Measurements from ENCODE around the gene SPATA20.

Gene SPATA20

DNA sequence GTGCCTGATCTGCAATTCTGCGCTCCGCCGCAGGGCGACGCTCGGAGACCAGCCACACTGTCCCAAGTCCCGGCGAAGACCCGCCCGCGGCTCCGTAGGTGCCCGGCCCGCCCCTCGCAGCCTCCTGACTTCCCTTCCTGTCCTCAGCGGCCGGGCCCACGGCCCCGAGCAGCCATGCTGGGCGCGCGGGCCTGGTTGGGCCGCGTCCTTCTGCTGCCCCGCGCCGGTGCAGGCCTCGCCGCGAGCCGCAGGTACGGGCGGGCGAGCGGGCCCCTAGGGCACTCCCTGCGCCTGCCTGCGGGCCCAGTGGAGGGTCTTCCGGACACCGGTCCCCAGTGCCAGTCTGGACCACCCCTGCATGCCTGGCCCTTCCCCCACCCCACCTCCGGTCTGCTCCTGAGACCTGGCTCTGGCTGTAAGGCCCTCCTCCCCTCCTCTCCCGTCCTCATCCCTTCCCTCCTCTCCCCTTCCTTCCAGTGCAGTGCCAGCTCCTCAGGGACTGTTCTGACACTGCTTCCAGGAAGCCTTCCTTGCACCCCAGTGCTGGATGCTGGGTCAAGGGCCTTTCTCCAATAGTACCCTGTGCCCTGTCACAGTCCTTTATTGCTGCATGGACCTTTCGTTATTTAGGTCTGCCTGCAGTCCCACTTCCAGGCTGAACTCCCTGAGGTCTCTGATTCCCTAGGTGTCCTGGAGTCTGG lies at the start of gene SPATA20:
TSS of gene SPATA20 (plus strand) at position 140 of the 701 bp plus-strand sequence. CDS start at position 175, 35 bp downstream.
- FAIRE-seq, result no peak

DNA sequence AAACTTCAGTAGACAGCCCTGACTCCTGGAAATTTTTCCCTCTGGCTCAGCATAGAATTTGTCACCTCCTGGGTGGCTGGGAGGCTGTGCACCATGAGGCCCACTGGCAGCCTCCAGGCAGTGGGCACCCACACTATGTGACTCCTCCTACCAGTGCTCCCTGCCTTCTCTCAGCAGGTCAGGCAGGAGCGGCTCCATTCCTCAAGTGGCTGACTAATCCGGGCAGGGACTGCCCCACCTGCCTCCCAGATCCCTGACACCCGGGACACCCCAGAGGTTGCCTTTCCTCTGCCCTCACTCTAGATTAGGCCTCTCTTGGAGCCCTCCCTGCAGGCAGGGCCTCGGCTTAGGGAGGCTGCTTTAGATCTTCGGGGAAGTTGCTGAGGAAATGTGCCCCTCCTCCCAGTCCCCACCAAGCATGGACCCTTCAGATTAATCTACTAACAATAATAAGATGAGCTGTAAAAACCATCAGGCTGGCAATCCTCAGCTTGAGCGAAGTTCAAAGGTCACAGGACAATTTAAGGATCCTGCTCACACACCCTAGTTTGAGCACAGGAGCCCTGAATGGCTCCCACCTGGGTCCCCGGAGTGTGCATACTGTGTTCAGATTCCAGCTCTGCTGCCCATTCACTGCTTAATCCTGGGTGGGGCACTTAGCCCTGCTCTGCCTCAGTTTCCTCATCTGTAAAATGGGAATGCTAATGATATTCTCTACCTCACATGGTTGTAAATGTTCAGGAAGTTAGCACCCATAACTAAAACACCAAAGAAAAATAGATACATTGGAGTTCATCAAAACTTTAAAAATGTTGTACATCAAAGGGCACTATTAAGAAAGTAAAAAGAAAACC lies 48.7 kb upstream of the SPATA20 start:
- FAIRE-seq, result no peak

DNA sequence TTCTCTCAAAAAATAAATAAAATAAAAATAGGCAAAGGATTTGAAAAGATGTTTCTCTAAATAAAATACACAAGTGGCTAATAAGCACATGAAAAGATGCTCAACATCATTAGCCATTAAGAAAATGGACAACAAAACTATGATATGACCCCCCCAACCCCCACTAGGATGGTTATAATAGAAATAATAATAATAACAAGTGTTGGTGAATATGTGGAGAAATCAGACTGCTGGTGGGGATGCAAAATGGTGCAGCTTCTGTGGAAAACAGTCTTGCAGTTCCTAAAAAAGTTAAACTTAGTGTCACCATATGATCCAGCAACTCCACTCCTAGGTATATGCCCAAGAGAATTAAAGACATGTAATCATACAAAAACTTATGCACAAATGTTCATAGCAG lies 47.7 kb upstream of the SPATA20 start:
- FAIRE-seq, result no peak

DNA sequence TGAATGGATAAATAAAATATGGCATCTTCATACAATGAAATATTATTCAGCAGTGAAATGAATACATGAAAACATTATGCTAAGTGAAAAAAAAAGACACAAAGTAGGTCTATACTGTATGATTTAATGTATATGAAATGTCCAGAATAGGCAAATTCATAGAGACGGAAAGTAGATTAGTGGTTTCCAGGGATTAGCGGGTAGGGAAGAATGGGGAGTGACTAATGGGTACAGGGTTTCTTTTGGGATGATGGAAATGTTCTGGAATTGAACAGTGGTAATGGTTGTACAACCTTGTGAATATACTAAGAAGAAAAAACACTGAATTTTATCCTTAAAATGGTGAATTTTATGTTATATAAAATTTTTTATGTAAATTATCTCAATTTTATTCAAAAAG lies 47.3 kb upstream of the SPATA20 start:
- FAIRE-seq, result no peak

DNA sequence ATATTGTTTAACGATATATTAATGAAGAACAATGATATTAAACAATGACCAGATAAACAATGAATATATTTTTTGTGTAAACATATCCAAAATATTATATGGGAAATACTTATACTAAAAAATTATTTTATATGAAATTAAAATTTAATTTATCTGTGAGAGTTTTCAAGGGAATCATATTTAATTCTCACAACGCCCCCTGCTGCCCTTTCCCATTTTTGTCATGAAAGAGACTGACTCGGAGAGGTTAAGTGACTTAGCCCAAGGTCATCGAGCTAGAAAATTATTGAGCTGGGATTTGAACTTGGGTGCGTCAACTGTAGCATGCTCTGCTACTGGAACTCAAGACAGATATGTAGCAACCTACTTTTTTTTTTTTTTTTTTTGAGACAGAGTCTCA lies 45.9 kb upstream of the SPATA20 start:
- peak; percentile 21 for FAIRE-seq

DNA sequence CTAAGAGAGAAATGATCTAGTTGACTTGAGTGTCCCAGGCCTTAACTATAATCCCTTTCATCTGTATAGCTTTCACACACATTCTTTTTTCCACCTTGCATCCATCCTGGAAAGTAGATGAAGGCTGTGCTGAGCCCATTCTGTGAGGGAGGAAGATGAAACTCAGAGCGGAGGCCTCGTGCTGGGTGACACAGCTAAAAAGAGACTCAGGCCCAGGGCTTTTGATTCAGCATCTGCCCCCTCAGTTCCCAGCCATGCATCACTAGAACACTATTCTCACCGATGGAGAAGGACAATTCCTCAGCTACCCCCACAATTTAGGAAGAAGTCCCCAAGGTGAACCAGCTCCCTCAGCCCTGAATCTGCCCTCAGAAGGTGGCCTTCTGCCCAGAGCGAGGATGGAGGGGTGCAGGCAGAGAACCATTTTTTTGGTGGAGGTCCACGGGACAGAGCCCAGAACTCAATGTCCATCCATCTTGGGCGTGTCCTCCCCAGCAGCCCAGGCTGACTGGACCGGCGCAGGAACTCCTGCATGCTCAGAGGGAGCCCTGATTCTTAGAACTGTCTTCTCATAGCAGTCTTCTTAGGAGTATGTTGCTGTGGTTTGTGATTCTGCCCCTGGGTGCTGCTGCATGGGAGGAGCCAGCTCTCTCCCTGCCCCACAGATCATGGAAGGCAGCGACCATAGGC lies 44.5 kb upstream of the SPATA20 start:
- FAIRE-seq, result no peak

DNA sequence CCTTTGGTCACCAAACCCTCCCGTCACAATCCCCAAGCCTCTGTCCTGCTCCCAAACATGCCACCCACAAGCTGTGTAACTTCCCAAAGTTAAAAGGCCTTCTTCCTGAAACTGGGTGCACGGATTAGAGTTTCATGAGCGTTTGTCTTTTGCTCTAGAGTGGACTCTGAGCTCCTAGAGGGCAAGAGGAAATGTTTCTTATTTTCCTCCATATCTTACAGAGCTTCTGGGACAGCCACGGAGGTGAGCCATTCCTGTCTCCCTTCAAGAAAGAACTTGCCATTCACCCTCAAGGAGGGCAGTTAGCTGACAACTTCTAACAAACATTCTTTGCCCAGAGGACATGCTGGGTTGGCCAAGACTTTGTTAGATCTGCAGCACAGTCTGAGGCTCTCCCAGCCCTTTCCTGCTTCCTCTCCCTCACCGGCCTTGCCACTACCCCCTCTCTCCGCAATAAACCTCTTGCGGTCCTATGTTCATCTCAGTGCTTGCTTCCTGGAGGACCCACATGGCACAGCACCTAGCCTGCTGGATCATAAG lies 41.3 kb upstream of the SPATA20 start:
- FAIRE-seq, result no peak

DNA sequence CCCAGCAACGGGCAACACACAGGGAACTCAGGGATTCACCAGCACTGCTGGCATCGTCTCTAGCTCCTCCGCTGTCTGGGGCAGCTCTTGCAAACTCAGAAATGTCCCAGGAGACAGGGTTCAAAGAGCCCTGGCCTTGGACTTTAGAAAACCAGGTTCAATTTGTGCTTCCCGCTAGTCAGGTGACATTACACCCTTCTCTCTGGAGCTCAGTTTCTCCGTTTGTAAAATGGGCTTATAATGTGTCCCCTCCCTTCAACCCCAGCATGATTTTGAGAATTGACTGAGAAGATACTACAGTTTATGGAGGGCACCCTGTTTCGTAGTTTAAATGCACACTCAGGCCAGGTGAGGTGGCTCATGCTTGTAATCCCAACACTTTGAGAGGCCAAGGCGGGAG lies 40.7 kb upstream of the SPATA20 start:
- FAIRE-seq, result no peak

DNA sequence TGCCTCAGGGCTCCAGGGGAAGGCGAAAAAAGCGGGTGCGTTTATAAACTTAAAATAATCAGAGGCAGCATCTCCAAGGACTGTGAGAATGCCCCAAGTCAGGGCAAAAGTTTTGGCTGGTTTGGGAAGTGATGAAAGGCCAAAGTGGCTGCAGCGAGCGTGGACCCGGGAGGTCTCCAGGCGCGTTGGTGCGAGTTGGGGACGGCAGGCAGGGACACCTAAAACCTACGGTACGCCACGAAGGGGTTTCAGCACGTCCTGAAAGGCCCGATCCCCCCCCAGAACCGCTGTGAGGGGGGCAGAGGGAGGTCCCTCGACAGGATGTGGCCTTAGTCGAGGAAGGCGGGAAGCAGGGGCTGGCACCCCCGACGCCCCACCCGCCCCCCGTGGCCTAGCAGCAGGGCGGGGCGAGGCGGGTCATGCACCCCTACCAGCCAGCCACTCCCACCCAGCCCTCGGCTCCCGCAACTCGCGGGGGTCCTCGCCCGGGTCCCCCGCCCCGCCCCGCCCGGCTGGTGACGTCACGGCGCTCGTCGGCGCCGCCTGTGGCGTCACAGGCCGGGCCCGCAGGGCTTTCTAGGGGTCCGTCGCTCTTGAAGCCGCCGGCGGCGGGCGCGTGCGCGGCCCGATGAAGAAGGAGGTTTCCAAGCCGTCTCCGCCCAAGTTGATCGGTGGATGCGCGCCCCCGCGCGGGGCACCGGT lies 39.0 kb upstream of the SPATA20 start, which contains the start of gene MYCBPAP:
TSS of gene MYCBPAP (plus strand) at position 569 of the 702 bp plus-strand sequence. CDS start 236 bp downstream, outside the sequence.
- no peak for FAIRE-seq

DNA sequence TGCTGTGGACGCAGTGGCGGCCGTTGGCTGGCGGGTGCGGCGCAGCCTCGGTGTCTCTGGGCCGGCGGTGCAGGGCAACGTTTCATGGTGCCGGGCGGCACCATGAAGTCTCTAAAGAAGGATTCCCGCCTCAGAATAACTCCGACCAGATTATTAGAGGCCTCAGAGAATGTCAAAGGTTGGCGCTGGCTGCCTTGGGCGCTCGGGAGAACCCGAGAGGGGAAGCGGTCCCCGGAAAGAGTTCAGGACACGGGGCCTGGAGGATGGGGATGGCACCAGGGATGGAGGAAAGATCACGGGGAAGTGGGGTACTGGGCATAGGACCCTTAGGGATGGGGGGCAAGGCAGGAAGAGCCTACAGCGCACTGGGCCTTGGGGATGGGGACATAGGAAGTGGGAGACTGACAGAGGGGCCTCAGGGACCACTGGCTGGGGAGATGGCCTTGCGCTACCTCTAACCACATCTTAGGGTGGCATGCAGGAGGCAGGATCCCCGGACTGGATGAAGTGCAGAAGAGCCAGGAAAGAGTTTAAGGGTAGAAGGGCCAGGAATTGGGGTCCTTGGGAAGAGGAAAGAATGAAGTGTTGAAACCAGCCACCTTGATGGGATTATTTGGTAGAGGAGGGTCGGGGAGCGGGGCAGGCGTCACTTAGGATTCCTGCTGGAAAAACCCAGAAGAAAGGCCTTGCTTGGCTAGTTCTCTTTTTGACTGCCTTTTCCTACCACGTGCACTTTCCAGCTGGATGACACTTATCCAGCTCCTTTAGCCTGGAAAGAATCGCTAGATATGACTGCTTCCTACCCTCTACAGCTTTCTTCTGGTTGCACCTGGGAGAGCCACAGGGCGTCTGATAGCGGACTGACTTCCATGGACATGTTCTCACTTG lies 38.2 kb upstream of the SPATA20 start:
- no peak for FAIRE-seq

DNA sequence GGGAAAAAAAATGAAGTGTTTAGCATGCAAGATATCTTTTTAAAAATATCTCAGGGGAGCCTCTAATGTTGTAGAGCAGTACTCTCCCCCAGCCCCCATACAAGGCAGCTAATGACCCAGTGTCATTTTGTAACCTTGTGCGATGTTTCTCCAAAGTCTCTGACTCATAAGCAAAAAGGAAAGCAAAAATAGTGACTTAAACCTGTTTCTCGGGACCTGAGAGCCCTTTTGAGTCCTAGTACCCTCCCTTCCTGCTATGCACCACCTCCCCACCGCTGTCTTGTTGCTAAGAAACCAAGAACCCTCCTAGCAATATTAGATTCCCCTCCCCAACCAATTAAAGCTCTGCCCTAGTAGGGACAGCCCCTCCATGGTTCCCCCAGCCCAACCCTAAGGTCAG lies 35.9 kb upstream of the SPATA20 start:
- no peak for FAIRE-seq

DNA sequence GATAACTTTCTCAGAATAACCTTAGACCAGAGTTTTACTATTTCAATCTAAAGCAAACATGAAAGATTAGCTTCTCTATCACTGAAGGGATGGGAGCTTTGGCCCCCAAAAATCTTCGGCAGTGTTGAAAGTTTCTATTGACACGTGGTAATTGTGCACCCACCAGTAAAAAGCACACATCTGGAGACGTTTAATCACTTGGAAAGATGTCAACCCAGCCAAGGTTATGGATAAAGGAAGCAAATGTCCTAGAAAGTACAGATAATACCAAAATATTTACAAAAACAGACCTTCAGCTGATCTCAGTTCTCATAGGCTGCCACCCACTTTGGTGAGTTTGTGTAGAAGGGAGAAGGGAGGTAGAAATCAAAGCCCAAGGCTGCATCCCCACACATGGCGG lies 33.5 kb upstream of the SPATA20 start:
- no peak for FAIRE-seq

DNA sequence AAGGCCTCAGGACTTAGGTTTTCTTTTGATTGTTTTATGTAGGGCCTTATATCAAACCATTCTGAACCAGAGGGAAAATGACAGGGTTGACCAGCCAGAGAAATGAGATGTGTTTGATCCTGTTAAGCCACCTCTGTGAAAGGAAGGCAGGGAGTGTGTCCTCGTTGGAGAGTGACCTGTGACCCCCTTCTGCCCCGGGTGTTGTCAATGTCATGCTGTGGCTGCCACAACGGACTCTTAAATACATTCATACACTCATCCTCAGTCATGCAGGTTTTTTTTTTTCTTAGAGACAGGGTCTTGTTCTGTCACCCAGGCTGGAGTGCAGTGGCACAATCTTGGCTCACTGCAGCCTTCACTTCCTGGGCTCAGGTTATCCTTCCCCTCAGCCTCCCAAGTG lies 32.6 kb upstream of the SPATA20 start:
- no peak for FAIRE-seq

DNA sequence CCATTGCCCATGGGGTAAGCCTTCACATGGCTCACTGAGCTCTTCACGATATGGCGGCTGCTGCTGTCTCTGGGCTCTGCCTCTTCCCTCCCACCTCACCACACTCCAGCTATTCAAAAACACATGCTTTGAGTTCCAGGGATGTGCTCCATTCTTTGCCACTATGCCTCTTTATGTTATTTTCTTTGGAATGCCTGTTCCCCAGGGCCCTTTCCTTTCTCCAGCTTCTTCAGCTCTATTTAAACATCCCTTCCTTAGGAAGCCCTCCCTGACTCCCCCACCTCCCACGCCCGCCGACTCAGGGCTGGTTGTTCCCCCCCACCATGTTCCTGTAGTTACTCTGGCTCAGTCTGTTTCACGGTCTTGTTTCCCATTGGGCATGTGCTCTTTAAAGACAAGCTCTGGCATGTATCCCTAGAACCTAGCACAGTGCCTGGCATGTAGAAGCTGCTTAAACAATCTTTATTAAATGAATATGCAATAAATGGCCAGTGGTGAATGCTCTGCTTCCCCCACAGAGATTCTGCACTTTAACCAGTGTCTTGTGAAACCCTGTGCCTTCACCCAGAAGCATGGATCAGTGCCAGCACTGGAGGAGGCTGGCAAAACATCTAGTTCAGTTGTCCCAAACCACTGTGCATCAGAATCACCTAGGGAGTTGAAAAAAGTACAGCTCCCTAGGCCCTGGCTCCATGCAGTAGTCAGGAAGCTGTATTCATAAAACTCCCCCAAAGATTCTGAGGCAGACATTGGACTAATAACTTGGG lies 31.9 kb upstream of the SPATA20 start:
- no peak for FAIRE-seq

DNA sequence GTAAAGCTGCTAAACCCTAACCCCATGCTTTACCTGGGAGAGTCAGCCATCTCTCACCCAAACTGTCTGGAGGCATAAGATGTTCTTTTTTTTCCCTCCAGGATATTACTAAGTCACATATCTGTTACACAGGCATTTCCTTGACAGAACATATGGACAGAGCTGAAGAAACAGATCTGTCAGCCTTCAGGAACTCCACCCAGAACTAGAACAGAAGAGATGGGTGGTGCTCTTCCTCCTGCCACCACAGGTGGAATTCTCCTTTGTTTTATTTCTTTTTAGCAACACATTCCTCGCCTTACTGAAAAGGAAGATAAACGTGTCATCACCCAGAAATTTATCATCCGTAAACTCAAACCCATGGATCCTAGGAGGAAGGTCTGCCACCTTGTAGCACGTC lies 30.0 kb upstream of the SPATA20 start:
- FAIRE-seq, result no peak

DNA sequence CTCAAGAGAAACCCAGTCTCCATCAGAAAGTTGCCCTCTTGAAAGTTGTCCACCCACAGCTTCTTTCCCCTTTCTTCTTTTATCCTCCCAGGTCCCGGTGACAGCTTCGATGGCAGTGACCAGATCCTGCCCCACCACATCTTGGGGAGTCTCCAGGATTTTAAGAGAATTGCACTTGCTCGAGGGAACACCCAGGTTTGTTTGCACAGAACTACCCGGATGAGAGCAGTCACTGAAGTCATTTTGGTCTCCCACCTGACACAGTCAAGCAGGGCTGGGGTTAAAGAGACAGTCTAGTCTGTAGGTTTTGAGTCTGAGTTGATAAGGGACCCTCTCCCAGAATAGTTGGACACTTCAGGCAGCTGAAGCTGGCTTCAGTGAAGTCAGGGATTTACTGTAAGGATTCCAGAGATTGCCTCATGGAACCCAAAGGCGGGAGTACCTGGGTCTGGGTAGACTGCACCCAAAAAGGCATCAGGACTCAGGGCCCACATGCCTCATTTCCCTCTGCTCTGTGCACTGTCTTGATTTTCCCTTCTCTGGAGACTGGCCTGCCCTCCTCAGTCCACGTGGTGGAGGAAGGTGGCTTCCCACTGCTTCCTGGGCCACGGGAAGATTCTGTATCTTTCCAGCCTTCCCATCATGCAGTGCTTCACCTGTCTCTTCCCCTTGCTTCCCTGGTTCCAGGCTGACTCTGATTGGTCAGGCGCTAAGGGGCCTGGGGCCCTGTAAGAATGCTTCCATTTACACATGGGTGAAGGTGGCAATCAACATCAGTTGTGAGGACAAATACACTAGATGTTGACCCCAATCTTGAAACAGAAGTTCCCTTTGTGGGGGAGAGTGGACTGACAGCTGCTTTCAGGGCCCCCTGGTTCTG lies 29.2 kb upstream of the SPATA20 start:
- FAIRE-seq, result no peak

DNA sequence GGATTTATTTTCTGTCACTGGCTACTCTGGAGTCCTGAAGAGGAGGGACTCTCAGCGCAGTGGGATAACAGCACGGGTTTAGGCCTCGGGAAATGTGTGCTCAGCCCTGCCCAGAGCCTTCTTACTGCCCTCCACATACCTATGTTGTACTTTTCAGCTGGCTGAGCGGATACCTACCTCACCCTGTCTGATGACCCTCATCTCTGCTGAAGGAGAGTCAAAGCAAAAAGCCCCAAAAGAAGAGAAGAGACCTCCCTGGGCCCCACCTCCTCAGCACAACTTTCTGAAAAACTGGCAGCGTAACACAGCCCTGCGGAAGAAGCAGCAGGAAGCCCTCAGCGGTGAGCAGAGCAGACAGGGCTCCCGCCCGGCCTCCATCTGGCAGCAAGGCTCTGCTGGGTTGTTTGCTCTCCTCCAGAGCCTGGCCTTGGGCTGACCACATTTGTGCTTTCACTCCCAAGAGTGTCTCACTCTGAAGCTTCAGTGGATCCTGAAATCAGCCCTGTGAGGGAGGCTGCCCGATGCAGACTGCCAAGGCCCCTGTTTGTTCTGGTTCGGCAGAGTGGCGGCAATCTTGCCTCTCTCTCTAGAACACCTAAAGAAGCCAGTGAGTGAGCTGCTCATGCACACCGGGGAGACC lies 28.5 kb upstream of the SPATA20 start:
- FAIRE-seq, result no peak

DNA sequence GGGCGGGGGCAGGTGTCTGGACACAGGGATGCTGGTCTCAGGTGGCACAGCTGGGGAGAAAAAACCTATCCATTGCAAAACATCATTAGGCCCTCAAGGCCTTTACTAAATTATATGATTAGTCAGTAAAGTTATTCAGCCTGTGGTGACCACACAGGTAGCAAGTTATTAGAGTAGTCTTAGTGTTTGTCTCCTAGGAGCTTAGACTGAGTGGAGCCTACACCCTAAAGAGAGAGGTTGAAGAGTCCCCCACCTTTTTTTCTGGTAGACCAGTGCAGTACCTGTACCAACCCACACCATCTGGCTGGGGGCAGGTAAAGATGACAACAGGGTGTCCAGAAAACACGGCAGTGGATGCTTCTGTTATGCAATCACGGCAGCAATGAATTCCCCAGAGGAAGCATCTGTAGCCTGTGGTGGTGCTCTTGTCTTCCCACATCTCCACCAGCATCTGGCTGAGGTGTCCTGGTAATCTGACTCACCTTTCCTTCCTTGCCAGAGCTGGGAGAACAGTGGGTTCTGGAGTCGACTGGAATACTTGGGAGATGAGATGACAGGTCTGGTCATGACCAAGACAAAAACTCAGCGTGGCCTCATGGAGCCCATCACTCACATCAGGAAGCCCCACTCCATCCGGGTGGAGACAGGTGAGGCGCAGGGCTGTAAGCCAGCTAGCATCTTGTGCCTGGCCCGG lies 27.7 kb upstream of the SPATA20 start:
- FAIRE-seq, result no peak
